GM18868 (cell line): ENCODE data around the gene ZNF780B.

ENCODE experiments used
- ATAC-seq: cut with Tn5 transposase; IDR thresholded peaks from one replicate; pipeline ENCODE4 v1.9.1; 2021; ENCODE audit warnings: mild to moderate bottlenecking, moderate library complexity; ENCODE audit not compliant: unreplicated experiment

Gene ZNF780B

GRCh38 chr19:39983695-39984300 lies 72.2 kb downstream of the ZNF780B start:
- no peak for ATAC-seq

GRCh38 chr19:39982883-39983282 lies 73.1 kb downstream of the ZNF780B start:
- ATAC-seq: no peak
